RWPE1 (cell line): ENCODE results near the gene DOCK3.

Experiments
- CTCF ChIA-PET: fragments of 350-600 bp; sonication (Branson Sonifier 250); formaldehyde crosslinking; extraction: SDS; loops from one replicate; lab custom pipeline; 2021; lab: Yijun Ruan, JAX
- POLR2A ChIA-PET: fragments of 400-600 bp; formaldehyde crosslinking; extraction: SDS; loops from one replicate; lab custom pipeline; 2020; ENCODE audit warnings: antibody characterized with exemption; ENCODE audit not compliant: low non-redundant PET; lab: Yijun Ruan, JAX
- DNase-seq: peaks from one replicate; pipeline ENCODE4 v3.0.0; 2012; ENCODE audit warnings: low spot score
- H3K27ac ChIP-seq: fragments of 450-650 bp; 2 replicates; pipeline ENCODE4 v1.5.1; 2017
- CTCF ChIP-seq: fragments of 450-650 bp; conservative IDR thresholded peaks from 2 replicates; pipeline ENCODE4 v1.5.1; 2017; ENCODE audit warnings: low read depth, mild to moderate bottlenecking

DOCK3 gene

GRCh38 chr3:50630877-50631276, 43.9 kb upstream of the DOCK3 start:
- ChIA-PET CTCF (no interaction called here), POLR2A (no interaction called here)
- TF ChIP-seq CTCF = no peak
- DNase-seq = no peak
- H3K27ac ChIP-seq = peak overlapping the region; percentile 81

GRCh38 chr3:50632450-50632849, 42.3 kb upstream of the DOCK3 start:
- no peak for DNase-seq
- ChIA-PET POLR2A (no interaction called here), CTCF (no interaction called here)
- peak overlapping the region; percentile 48 for H3K27ac ChIP-seq
- TF ChIP-seq CTCF = no peak

- peak overlapping the region; percentile 48 for H3K27ac ChIP-seq
- no peak for TF ChIP-seq CTCF
- ChIA-PET CTCF (interaction anchor here (0.5 kb wide), 1 partner anchor 12 kb away, joined by 5 read pairs; no protein-coding TSS in a partner anchor), POLR2A (no interaction called here)
- DNase-seq = no peak
These were observed 41.4 kb upstream of the DOCK3 start for GRCh38 chr3:50633230-50633790.

- POLR2A ChIA-PET = no interaction called here
- CTCF ChIA-PET = no interaction called here
- no peak for DNase-seq
- TF ChIP-seq CTCF = no peak
- H3K27ac ChIP-seq = no peak overlapping the region
These were observed 39.7 kb upstream of the DOCK3 start for GRCh38 chr3:50635066-50635465.

GRCh38 chr3:50637011-50637410, 37.7 kb upstream of the DOCK3 start:
- no peak for TF ChIP-seq CTCF
- ChIA-PET POLR2A (no interaction called here), CTCF (no interaction called here)
- H3K27ac ChIP-seq = no peak overlapping the region
- DNase-seq = no peak

- CTCF ChIA-PET = no interaction called here
These were observed 36.8 kb upstream of the DOCK3 start for GRCh38 chr3:50637945-50638344.

More at GRCh38 chr3:50637945-50638344, 36.8 kb upstream of the DOCK3 start:
- peak overlapping the region; percentile 19 for H3K27ac ChIP-seq
- no peak for DNase-seq
- POLR2A ChIA-PET = no interaction called here
- TF ChIP-seq CTCF = no peak
